Astrocyte of the spinal cord (primary cell): ENCODE measurements around the gene CDR2L.
"Not testable (repeated sequence)": the region's sequence is repeated elsewhere in the genome, so short reads cannot be mapped to it uniquely, and the experiment has no call there.

ENCODE experiments used
- DNase-seq: peaks from one replicate; pipeline ENCODE4 v3.0.0; 2011; ENCODE audit warnings: low read depth, low spot score
- H3K4me3 ChIP-seq: 2 replicates; pipeline ENCODE4 v1.5.1; 2011; ENCODE audit warnings: low read depth, mild to moderate bottlenecking, low read length, moderate library complexity
- CTCF ChIP-seq: IDR thresholded peaks from 2 replicates; pipeline ENCODE4 v1.5.1; 2012; ENCODE audit warnings: low read depth, mild to moderate bottlenecking, low read length, inconsistent platforms
- in situ Hi-C: cut with HindIII; loops from 2 replicates; pipeline ENCODE4 v1.10.0; 2017; ENCODE audit warnings: low sequenced_read_pairs

CDR2L gene

GRCh38 chr17:75032720-75033280 lies 45.4 kb downstream of the CDR2L start:
- H3K4me3 ChIP-seq: peak overlapping the region; percentile 85
- in situ Hi-C loops: no loop called here
- TF ChIP-seq CTCF: no peak
- DNase-seq: peak; percentile 11

DNA sequence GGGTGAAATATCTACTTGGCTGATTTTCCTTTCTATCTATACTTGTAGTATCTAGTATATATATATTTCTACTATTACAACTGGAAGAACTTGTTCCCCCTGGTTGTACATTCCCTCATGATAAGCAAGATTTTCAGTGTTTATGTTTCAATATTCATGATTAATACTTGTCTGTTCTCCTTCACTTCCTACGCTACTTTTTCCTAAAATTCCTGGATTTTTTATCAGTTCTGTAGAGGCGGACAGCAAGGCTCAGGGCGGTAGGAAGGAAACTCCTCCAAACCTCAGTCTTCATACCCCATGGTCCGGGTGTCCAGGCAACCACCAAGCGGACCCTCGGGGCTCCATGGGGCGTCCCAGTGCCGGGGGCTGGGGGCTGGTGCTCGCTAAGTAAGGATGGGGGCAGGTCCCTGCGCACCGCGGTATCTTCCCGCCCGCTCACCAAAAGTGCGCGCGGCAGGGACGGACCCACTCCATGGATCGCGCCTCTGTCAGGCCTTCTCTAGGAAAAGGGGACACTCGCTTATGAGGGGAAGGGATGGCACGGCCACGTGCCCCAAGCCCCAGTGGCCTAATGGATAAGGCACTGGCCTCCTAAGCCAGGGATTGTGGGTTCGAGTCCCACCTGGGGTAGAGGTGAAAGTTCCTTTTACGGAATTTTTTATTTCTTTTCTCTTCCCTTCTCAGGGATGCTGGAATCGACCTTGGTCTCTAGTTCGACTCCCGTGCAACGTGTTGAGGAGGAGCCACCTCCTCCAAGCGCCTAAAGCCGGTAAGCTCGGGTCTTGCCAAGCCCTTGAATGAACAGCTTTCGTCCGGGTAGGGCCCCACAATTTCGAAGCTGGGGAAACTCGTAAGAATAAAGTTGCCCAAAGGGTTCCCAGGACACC lies 46.2 kb downstream of the CDR2L start:
- peak; percentile 92 for DNase-seq
- H3K4me3 ChIP-seq: peak overlapping the region; percentile 85
- TF ChIP-seq CTCF: no peak
- in situ Hi-C loops: no loop called here

GRCh38 chr17:75034236-75034908 lies 46.9 kb downstream of the CDR2L start:
- DNase-seq: peak; percentile 87
- no peak for TF ChIP-seq CTCF
- in situ Hi-C loops: no loop called here
- H3K4me3 ChIP-seq: peak overlapping the region; percentile 85

GRCh38 chr17:75036643-75037268 lies 49.3 kb downstream of the CDR2L start:
- peak; percentile 51 for DNase-seq
- no peak for TF ChIP-seq CTCF
- in situ Hi-C loops: no loop called here
- H3K4me3 ChIP-seq: no peak overlapping the region

GRCh38 chr17:75039238-75039637 lies 51.8 kb downstream of the CDR2L start:
- DNase-seq: no peak
- no peak overlapping the region for H3K4me3 ChIP-seq
- no peak for TF ChIP-seq CTCF
- in situ Hi-C loops: no loop called here

- no peak for DNase-seq
- no peak for TF ChIP-seq CTCF
- in situ Hi-C loops: no loop called here
- H3K4me3 ChIP-seq: no peak overlapping the region
Measured at GRCh38 chr17:75041656-75042280, 54.3 kb downstream of the CDR2L start.

GRCh38 chr17:75043789-75044188 lies 56.4 kb downstream of the CDR2L start:
- H3K4me3 ChIP-seq, DNase-seq, in situ Hi-C loops: not testable (repeated sequence)
